ENCODE data around the gene FFAR4.

DNA sequence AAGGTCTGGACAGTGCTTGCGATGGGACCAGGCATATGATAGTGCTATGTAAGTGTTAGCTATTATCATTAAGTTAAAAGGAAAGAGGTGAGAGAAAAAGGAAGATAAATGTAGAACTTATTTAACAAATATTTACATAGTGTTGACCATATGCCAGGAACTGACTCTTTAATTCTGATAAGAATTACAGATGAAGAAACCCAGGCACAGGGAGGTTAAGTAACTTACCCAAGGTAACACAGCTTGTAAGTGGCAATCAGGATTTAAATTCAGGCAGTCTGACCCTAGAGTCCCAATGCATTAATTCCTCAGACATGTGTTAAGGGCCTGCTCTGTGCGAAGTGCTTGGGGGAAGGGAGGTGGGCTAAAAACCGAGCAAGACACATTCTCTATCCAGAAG, 11.1 kb downstream of the FFAR4 start:
- TF ChIP-seq CTCF (IDR thresholded peaks at IDR 0.05; ENCODE audit: extremely low read depth in 1 of 2, insufficient read depth in 1 of 2, low read depth in 1 of 2, low read length in 2 of 2) = no peak
- no peak for TF ChIP-seq EZH2 (IDR thresholded peaks at IDR 0.05; ENCODE audit: borderline replicate concordance, low read depth, low read length, severe bottlenecking)
- no peak for TF ChIP-seq POLR2AphosphoS5 (IDR thresholded peaks at IDR 0.05; ENCODE audit: insufficient read depth, low read depth, low read length)
- TF ChIP-seq POLR2A (IDR thresholded peaks at IDR 0.05; ENCODE audit: low read depth, low read length) = no peak
- TF ChIP-seq MYC (IDR thresholded peaks at IDR 0.05; ENCODE audit: low read depth, low read length) = no peak
